Vagina (tissue), 2 donors: ENCODE data around the gene SCFD2.

Source experiments
- CTCF ChIP-seq, 3 experiments: fragments of 450-650 bp in 2 of 3; fragments of 200-600 bp in 1 of 3; sonication (generic) in 1 of 3; IDR thresholded peaks; one replicate each; pipeline ENCODE4 v1.5.1; 2017 to 2019; ENCODE audit warnings: antibody characterized with exemption in 3 of 3, mild to moderate bottlenecking in 2 of 3, moderate library complexity in 2 of 3
- POLR2A ChIP-seq, 2 donors: fragments of 450-650 bp; IDR thresholded peaks; one replicate each; pipeline ENCODE4 v1.6.1; 2017; ENCODE audit warnings: antibody characterized with exemption in 2 of 2, mild to moderate bottlenecking in 2 of 2, moderate library complexity in 2 of 2

- TF ChIP-seq CTCF (IDR thresholded peaks at IDR 0.05) (no peak), POLR2A (IDR thresholded peaks at IDR 0.05) (no peak)
These were observed 420.4 kb downstream of the SCFD2 start for GRCh38 chr4:52945326-52945898.
